CD1c-positive myeloid dendritic cell (primary cell): ENCODE measurements around the gene CFL1.
A peak's percentile ranks its signal among the peaks of the same experiment; 100 is the strongest.
"Not testable (repeated sequence)": the region's sequence is repeated elsewhere in the genome, so short reads cannot be mapped to it uniquely, and the experiment has no call there.

Source experiments
- DNase-seq: peaks from one replicate; pipeline ENCODE4 v3.0.0-alpha.2; 2016; ENCODE audit errors: extremely low spot score

CFL1 gene

GRCh38 chr11:65857853-65858680, at the start of gene CFL1:
Gene CFL1 (minus strand): TSS chr11:65858180. CDS start chr11:65858099, 81 bp downstream.
- peak; percentile 99 for DNase-seq

DNA sequence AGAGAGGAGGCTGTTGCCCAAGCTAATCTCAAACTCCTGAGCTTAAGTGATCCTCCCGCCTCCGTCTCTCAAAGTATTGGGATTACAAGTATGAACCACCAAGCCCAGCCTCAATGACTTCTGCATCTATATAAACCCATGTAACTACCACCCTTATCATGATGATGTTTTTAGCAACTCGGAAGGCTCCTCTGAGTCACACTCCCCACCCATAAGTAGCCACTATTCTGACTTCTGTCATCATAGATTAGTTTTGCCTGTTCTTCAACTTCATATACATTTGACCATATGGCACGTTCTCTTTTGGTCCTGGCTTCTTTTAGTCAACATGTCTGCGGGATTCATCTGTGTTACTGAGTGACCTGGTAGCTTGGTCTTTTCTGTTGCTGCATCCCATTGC, 48.6 kb upstream of the CFL1 start:
- no peak for DNase-seq

DNA sequence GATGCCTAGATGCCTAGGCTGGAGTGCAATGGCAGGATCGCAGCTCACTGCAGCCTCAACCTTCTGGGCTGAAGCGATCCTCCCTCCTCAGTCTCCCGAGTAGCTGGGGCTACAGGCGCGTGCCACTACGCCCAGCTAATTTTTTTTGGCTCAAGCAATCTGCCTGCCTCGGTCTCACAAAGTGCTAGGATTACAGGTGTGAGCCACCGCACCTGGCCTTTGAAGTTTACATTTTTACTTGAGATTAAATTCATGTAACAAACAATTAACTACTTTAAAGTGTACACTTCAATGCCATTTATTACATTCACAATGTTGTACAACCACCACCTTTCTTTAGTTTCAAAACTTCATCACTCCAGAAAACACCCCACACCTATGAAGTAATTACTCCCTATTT, 45.7 kb upstream of the CFL1 start:
- no peak for DNase-seq

GRCh38 chr11:65903068-65903481, 45.1 kb upstream of the CFL1 start:
- DNase-seq, result no peak

DNA sequence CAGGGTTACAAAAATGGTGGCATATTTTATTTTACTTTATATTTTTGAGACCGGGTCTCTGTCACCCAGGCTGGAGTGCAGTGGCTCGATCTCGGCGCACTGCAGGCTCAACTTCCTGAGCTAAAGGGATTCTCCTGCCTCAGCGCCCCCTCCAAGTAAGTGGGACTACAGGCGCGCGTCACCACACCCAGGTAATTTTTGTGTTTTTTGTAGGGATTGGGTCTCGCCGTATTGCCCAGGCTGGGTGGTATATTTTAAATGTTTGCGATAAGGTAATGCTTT, 42.9 kb upstream of the CFL1 start:
- no peak for DNase-seq

- peak; percentile 95 for DNase-seq
Observed at GRCh38 chr11:65900125-65900898, 42.3 kb upstream of the CFL1 start, which contains the start of gene FOSL1. Gene FOSL1 (minus strand): TSS chr11:65900388. CDS start chr11:65900339, 49 bp downstream.

- DNase-seq, result peak; percentile 83
Observed at GRCh38 chr11:65899356-65900124, 41.6 kb upstream of the CFL1 start.

- no peak for DNase-seq
Observed at GRCh38 chr11:65898656-65899355, 40.8 kb upstream of the CFL1 start.

GRCh38 chr11:65897020-65897471, 39.1 kb upstream of the CFL1 start:
- DNase-seq, result no peak

- no peak for DNase-seq
Observed at GRCh38 chr11:65896034-65896999, 38.3 kb upstream of the CFL1 start.

DNA sequence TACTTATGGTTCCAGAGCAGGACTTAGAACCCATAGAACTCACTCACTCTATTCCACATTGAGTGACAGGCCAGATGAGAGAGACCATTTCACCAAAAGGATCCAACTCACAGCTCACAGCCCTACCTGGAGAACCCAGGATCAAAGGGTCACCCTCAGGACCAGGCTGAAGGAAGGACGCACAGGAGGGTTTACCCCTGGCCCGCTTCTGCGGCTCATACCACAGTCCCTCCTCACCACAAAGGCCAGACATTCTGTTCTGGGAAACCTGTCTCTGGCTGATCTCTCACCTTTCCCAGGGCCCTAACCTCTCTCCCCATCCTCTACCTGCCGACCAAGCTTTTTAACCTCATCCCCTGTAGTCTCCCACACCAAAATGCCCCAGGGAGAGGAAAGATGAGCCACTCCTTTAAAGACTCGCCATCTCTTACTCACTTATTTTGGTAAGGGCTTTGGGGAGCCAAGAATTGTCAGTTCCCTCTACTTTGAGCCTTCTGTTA, 37.6 kb upstream of the CFL1 start:
- no peak for DNase-seq

DNA sequence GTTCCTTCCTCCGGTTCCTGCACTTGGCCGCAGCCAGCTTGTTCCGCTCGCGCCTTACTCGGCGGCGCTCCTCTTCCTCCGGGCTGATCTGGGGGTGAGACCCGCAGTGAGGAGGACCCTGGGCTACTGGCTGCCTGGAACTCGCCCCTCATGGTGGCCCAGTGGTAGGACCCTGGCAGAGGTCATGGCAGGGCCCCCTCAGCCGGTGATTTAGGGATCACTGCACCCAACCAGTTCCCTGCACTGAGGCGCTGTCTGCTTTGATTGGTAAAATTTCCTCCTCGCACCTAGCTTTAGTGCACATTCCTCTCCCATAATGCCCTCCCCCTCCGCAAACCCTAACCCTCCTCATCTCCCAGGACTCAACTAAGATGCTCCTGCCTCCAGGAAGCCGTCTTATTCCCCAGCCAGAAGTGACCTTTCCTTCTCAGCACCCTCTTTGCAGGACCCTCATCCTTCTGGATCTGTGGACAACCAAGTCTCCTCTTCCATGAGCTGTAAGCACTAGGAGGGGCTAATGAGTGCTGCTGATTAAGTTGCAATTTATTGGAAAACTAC, 36.1 kb upstream of the CFL1 start:
- DNase-seq, result peak; percentile 51

GRCh38 chr11:65892661-65893317, 34.8 kb upstream of the CFL1 start:
- no peak for DNase-seq

GRCh38 chr11:65892137-65892540, 34.2 kb upstream of the CFL1 start:
- not testable (repeated sequence) for DNase-seq

DNA sequence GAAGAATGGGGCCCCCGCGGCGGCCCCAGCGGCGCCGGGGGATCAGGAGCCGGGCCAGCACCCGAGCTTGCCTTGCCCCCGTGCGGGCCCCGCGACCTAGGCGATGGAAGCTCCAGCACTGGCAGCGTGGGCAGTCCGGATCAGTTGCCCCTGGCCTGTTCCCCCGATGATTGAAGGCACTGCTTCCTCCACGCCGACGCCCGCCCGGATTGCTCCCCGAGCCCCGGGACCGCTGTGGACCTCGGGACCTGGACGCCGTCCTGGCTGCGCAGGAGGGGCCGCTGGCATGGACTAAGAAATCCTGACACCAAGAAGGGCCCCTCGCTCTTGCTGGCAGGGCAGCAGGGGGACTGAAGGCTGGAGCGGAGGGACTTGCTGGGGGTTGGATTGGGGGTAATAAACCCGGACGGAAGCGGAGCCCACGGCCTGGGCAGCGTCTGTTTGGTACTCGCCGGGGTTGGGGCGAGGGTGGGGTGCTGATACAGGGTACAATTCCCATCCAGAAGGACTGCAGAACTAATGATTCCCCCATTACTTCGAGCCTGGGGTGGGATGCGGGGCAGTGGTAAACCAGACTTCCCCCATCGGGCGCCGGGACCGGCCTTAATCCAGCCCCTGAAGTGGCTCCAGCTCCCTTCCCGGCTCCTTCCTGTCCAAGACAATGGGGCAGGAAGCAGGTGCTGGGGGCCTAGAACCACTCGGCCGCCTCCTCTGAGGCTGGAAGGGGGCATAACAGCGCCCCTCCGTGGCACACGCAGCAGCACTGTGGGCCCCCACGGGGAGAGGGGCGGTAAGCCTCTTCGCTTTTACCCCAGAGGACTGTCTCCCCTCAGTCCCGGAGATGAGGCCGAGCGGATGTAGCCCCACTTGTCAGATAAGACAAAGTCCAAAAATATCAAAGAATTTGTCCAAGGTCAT, 33.5 kb upstream of the CFL1 start:
- peak; percentile 33 for DNase-seq

GRCh38 chr11:65890324-65891218, 32.6 kb upstream of the CFL1 start, which contains the start of gene CCDC85B:
Gene CCDC85B (plus strand): TSS chr11:65890673. CDS start chr11:65890784, 111 bp downstream.
- DNase-seq, result peak; percentile 99
